Duodenal mucosa (tissue), 2 donors: Measurements from ENCODE around the gene MYRF.

ENCODE experiments used
- H3K27ac ChIP-seq: one replicate; pipeline ENCODE4 v1.7.0; 2013; ENCODE audit warnings: low read depth, low read length
- H3K27me3 ChIP-seq, 2 donors: one replicate each; pipeline ENCODE4 v1.7.0; 2013; ENCODE audit warnings: low read length in 2 of 2, control low read depth in 1 of 2; ENCODE audit not compliant: insufficient read depth in 2 of 2, control insufficient read depth in 1 of 2
- H3K36me3 ChIP-seq, 2 donors: one replicate each; pipeline ENCODE4 v1.7.0; 2013; ENCODE audit warnings: low read length in 2 of 2, control low read depth in 1 of 2; ENCODE audit not compliant: insufficient read depth in 2 of 2, control insufficient read depth in 1 of 2
- H3K4me1 ChIP-seq, 2 donors: one replicate each; pipeline ENCODE4 v1.7.0; 2013; ENCODE audit warnings: low read length in 2 of 2, control low read depth in 1 of 2; ENCODE audit not compliant: insufficient read depth in 2 of 2, control insufficient read depth in 1 of 2
- H3K4me3 ChIP-seq, 2 donors: one replicate each; pipeline ENCODE4 v1.7.0; 2013; ENCODE audit warnings: low read length in 2 of 2, low read depth in 1 of 2
- H3K9ac ChIP-seq, 2 donors: one replicate each; pipeline ENCODE4 v1.7.0; 2013; ENCODE audit warnings: low read length in 2 of 2, low read depth in 1 of 2
- H3K9me3 ChIP-seq, 2 donors: one replicate each; pipeline ENCODE4 v1.7.0; 2013; ENCODE audit warnings: low read length in 2 of 2, control low read depth in 1 of 2; ENCODE audit not compliant: control insufficient read depth in 1 of 2

The MYRF gene

DNA sequence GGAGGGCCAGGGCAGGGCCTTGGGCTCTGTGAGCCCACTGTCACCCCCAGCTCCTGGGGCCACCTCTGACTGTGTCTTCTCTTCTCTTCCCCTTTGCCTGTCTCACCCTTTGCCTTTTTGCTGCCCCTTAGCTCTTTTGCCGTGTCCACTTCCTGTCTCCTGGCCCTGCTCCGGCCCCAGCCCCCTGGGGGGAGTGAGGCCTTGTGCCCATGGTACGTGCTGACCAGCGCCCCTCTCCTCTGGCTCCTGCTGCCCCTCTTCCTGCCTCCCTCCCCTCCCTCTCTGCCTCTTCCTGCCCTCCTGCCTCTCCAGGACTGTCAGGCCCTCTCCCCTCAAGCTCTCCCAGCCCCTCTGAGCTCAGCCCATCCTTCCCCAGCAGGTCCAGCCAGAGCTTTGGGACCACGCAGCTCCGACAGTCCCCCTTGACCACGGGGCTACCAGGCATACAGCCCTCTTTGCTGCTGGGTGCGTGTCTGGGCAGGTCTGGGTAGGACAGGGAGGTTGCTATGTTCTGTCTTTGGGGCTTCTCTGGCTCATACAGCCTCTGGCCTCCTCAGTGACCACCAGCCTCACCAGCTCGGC lies 28.2 kb downstream of the MYRF start:
- no peak overlapping the region for H3K9ac ChIP-seq
- H3K9me3 ChIP-seq: no peaks in the 10 kb centered on the region
- H3K27ac ChIP-seq: no peak overlapping the region
- H3K4me3 ChIP-seq: no peak overlapping the region
- H3K36me3 ChIP-seq: peaks cover 31 to 79% of the 10 kb centered on the region in 2 donors
- H3K27me3 ChIP-seq: no peaks in the 10 kb centered on the region
- peaks cover 0 to 3% of the 10 kb centered on the region in 2 donors for H3K4me1 ChIP-seq

DNA sequence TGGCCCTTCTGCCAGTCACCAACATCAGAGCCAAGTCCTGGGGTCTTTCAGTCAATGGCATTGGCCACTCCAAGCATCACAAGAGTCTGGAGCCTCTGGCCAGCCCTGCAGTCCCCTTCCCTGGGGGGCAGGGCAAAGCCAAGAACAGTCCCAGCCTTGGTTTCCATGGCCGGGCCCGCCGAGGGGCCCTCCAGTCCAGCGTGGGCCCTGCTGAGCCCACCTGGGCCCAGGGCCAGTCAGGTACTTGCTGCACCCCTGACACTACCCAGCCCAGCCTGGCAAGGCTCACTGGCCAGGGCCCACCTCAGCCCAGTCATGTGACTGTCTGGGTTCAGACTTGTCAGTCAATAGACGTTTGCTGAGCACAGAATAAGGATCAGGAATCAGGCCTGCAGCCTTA lies 29.1 kb downstream of the MYRF start:
- Histone ChIP-seq H3K4me3 (no peak overlapping the region), H3K27me3 (no peaks in the 10 kb centered on the region), H3K9me3 (no peaks in the 10 kb centered on the region), H3K9ac (no peak overlapping the region), H3K27ac (no peak overlapping the region), H3K4me1 (no peaks in the 10 kb centered on the region), H3K36me3 (peaks cover 32 to 88% of the 10 kb centered on the region in 2 donors)

DNA sequence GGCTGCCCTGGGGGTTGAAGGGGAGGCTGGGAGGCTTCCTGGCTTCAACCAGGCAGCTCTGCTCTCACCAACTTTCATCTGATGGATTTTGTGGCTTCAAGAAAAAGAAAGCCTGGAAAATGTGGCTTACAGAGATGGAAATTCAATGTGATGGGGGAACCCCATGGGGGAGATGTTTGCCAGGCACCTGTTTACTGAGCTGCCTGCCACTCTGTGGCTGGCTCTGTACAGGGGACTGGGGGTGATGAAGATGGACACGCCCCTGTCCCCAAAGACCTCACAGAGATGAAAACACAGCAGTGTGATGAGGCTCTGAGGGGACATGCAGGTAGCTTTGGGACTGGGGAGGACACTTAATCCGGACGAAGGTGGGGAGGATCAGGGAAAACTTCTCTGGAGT lies 29.9 kb downstream of the MYRF start:
- Histone ChIP-seq H3K36me3 (peaks cover 30 to 89% of the 10 kb centered on the region in 2 donors), H3K4me3 (no peak overlapping the region), H3K9ac (no peak overlapping the region), H3K9me3 (no peaks in the 10 kb centered on the region), H3K27me3 (no peaks in the 10 kb centered on the region), H3K4me1 (no peaks in the 10 kb centered on the region), H3K27ac (no peak overlapping the region)

DNA sequence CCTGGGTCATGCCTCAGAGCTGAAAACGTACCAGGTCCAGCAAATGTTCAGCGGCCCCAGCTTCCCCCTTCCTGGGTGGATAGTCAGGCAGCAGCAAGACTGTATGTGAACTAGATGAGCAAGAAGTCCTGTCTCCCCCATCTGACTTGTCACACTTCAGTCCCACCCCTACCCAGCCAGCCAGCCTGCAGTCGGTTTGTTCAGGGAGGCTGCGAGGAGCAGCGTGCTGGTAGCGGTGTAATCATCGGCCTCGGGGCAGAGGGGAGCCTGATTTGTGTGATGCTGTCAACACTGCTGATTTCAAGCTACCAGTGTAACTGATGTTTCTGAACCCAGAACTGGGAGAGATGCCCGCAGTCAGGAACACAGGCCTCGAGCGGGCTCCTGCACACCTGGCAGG lies 30.4 kb downstream of the MYRF start:
- H3K27me3 ChIP-seq: no peaks in the 10 kb centered on the region
- no peaks in the 10 kb centered on the region for H3K9me3 ChIP-seq
- no peak overlapping the region for H3K27ac ChIP-seq
- peaks cover 31 to 91% of the 10 kb centered on the region in 2 donors for H3K36me3 ChIP-seq
- H3K4me3 ChIP-seq: no peak overlapping the region
- no peak overlapping the region for H3K9ac ChIP-seq
- H3K4me1 ChIP-seq: no peaks in the 10 kb centered on the region

DNA sequence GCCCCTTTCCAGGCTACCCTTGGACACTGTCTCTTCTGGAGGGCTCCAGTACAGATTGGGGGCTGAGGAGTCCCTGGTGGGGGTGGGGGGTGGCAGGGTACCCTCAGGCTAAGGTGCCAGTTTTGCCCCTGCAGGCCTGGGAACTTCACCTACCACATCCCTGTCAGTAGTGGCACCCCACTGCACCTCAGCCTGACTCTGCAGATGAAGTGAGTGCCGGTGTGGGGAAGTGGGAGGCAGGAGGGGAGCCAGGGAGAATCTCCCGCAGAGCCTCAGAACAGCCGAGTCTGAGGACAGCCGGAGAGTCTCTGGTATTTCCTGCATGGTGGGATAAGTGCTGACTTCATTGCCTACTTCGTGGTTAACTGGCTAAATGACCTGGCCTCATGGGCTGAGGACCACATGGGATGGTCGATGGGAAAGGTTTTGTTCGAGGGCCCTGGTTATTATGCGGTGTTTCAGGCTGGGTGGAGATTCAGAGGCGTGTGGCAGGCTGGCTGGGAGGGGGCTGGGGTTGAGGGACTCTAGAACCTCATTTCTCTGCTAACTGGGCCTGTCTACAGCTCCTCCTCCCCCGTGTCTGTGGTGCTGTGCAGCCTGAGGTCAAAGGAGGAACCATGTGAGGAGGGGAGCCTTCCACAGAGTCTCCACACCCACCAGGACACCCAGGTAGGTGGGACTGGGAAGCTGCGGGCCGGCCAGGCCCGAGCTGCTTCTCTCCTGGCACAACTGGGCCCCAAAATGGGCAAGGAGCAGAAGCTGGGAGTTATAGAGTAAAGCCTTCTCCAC lies 31.5 kb downstream of the MYRF start:
- Histone ChIP-seq H3K27ac (no peak overlapping the region), H3K9me3 (no peaks in the 10 kb centered on the region), H3K9ac (no peak overlapping the region), H3K36me3 (peaks cover 25 to 93% of the 10 kb centered on the region in 2 donors), H3K27me3 (no peaks in the 10 kb centered on the region), H3K4me3 (no peak overlapping the region), H3K4me1 (no peaks in the 10 kb centered on the region)

DNA sequence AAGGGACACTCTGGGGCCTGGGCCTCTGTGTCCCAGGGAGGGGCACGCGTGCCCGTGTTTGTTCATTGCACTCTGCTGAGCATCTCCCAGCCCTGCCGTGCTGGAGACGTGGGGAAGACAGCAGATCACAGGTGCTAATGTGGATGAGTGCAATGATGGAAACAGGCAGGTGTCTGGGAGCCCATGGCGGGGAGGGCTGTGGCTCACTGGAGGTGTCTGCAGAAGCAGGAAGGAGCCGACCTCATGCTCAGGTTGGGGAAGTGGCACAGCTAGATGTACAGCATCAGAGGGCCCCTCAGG lies 32.0 kb downstream of the MYRF start:
- Histone ChIP-seq H3K36me3 (peaks cover 31 to 95% of the 10 kb centered on the region in 2 donors), H3K27ac (no peak overlapping the region)

DNA sequence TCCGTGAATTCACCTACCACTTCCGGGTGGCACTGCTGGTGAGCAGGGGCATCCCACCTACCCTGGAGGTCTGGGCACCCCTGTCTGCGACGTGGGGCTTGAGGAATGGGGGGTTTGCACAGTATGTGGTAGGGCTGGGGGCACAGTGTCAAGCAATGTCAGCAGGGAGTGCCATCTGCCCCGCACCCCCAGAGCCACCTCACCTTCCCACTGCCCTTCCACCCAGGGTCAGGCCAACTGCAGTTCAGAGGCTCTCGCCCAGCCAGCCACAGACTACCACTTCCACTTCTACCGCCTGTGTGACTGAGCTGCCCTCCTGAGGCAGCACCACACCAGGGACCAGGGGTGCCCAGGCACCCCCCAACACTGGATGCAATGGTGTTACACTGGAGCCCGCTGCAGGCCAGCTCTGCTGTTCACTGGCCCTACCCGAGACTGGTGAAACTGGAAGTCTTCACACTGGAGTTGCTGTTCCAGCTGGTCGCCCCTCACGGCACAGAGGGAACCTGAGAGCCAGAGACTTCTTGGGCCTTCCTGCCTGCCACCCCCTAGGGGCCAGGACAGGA lies 33.5 kb downstream of the MYRF start:
- no peaks in the 10 kb centered on the region for H3K4me1 ChIP-seq
- no peak overlapping the region for H3K27ac ChIP-seq
- no peak overlapping the region for H3K9ac ChIP-seq
- no peak overlapping the region for H3K4me3 ChIP-seq
- no peaks in the 10 kb centered on the region for H3K27me3 ChIP-seq
- peaks cover 39 to 90% of the 10 kb centered on the region in 2 donors for H3K36me3 ChIP-seq
- H3K9me3 ChIP-seq: no peaks in the 10 kb centered on the region

More for the DNA sequence above, 32.0 kb downstream of the MYRF start:
- H3K9ac ChIP-seq: no peak overlapping the region
- no peak overlapping the region for H3K4me3 ChIP-seq
- H3K9me3 ChIP-seq: no peaks in the 10 kb centered on the region
- no peaks in the 10 kb centered on the region for H3K4me1 ChIP-seq
- no peaks in the 10 kb centered on the region for H3K27me3 ChIP-seq

DNA sequence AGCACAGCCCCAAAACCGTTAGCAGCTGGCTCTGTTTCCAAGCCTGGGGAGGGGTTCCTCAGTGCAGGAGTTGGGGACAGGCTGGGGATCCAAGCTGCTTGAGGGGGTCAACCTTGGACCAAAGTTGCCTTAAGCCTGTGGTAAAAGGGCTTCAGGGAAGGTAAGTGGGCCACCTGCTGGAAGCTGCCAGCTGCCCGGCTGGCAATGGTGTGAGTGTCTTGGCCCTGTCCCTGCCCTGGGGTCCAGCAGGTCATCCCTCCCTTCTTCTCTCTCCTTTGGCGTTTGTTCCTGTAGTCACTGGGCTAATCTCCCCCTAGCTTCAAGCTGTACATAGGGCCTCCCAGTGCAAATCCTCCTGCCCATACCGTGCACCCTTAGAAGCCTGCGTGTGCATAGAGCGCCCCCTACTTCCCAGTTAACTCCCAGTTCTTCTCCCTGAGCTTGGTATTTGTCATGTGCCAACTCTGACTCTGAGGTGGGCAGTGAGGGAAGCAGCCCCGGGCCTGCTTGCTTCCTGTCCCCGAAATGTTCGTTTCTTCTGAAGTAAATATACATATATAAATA lies 35.6 kb downstream of the MYRF start:
- Histone ChIP-seq H3K4me3 (no peak overlapping the region), H3K9me3 (no peaks in the 10 kb centered on the region), H3K9ac (no peak overlapping the region), H3K27ac (no peak overlapping the region), H3K36me3 (peaks cover 39 to 72% of the 10 kb centered on the region in 2 donors), H3K4me1 (peaks cover 6 to 9% of the 10 kb centered on the region in 2 donors), H3K27me3 (no peaks in the 10 kb centered on the region)

DNA sequence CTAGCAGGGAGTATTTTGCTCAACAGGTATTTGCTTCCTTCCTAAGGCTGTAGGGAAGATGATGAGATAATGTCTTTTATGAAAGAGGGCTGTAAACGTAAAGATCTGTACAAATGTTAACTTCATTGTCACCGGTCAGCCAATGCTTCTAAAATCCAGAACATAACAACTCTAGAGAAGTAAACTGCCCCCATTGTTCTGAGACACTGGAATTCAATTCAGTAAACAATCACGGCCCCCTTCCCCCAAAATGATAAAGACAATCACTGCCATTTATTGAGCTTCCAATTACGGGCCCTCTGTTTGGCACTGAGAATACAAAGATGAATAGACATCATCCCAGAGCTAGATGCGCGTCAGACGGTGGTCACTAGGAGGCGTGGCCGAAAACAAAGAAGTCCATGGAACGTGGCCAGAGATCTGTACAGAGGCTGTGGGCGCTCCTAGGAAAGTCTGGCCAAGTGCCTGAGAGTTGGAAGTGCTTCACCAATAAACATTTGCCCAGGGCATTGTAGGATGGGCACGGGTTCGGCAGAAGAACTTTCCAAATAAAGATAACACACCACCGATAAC lies 39.4 kb downstream of the MYRF start:
- Histone ChIP-seq H3K9me3 (no peaks in the 10 kb centered on the region), H3K36me3 (peaks cover 24 to 41% of the 10 kb centered on the region in 2 donors), H3K4me3 (peak overlapping the region; percentile 81 to 93), H3K27me3 (no peaks in the 10 kb centered on the region), H3K9ac (peak overlapping the region; percentile 93 to 98), H3K27ac (peak overlapping the region; percentile 87), H3K4me1 (peaks cover 16 to 19% of the 10 kb centered on the region in 2 donors)
